ENCODE results near the gene RECK. TPM values are rescaled to one million over a fixed set of nuclear protein-coding genes. Genes with fewer than 3 reads are reported as not detected.
"Not testable (repeated sequence)": the region's sequence is repeated elsewhere in the genome, so short reads cannot be mapped to it uniquely, and the experiment has no call there.

The RECK gene
- total RNA-seq, 1 donor from 2014 or later, result 5.7 TPM

DNA sequence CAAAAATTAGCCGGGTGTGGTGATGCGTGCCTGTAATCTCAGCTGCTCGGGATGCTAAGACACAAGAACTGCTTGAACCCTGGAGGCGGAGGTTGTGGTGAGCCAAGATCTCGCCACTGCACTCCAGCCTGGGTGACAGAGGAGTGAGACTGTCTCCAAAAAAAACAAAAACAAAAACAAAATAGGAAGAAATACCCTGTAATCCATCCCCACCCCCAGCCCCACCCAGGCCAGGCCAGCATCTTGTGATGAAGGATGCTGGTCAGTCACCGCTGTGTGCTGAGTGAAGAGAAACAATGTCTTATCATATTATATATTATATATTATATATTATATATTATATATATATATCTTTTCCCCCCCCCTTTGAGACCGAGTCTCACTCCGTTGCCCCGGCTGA, 117.0 kb downstream of the RECK start:
- TF ChIP-seq, protein P1, sequence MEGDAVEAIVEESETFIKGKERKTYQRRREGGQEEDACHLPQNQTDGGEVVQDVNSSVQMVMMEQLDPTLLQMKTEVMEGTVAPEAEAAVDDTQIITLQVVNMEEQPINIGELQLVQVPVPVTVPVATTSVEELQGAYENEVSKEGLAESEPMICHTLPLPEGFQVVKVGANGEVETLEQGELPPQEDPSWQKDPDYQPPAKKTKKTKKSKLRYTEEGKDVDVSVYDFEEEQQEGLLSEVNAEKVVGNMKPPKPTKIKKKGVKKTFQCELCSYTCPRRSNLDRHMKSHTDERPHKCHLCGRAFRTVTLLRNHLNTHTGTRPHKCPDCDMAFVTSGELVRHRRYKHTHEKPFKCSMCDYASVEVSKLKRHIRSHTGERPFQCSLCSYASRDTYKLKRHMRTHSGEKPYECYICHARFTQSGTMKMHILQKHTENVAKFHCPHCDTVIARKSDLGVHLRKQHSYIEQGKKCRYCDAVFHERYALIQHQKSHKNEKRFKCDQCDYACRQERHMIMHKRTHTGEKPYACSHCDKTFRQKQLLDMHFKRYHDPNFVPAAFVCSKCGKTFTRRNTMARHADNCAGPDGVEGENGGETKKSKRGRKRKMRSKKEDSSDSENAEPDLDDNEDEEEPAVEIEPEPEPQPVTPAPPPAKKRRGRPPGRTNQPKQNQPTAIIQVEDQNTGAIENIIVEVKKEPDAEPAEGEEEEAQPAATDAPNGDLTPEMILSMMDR (conservative IDR thresholded peaks at IDR 0.05; ENCODE audit: low read depth, low read length), result no peak
- no peak for DNase-seq (ENCODE audit: low read depth)
- no peak overlapping the region for H3K4me3 ChIP-seq (ENCODE audit: low read depth, low read length)

DNA sequence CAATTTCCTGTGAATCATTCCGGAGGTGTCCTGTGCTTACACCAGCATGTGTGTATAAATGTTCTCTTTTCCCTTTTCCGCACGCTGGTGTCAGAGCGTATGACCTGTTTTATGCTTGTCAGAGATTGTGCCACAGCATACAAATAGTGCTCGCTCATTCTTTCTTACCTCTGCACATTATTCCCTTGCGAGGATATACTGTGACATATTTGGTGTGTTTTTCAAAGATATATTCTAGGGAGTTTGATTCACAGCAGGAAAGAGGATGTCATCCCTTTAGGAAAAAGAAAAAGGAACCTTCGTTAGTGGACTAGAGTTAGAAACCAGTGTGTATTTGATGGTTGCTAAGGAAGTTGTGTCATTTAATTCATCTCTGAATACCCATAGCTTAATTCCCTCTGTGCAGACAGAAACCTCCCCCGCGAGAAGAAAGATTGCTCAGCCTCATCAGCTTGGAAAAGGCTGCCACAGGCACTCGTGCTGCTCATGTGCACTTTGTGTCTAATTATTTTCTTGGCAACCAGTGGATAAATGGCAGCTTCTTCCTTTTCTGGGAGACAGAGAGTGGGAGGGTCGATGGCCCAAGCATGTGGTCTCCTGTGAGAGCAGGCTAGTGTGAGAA, 117.7 kb downstream of the RECK start:
- TF ChIP-seq, protein P1 (conservative IDR thresholded peaks at IDR 0.05; ENCODE audit: low read depth, low read length), result no peak
- peak; percentile 40 for DNase-seq (ENCODE audit: low read depth)
- H3K4me3 ChIP-seq (ENCODE audit: low read depth, low read length), result no peak overlapping the region

DNA sequence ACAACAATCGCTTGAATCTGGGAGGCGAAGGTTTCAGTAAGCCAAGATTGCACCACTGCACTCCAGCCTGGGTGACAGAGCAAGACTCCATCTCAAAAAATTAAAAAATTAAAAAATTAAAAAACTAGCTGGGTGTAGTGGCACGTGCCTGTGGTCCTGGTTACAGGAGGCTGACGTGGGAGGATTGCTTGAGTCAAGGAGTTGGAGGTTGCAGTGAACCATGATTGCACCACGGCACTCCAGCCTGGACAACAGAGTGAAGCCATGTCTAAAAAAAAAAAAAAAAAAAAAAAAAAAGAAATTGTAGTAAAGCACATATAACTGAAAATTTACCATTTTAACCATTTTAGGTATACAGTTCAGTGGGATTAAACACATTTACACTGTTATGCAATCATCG, 119.4 kb downstream of the RECK start:
- TF ChIP-seq, protein P1 (conservative IDR thresholded peaks at IDR 0.05; ENCODE audit: low read depth, low read length), result no peak
- H3K4me3 ChIP-seq (ENCODE audit: low read depth, low read length), result no peak overlapping the region
- no peak for DNase-seq (ENCODE audit: low read depth)

DNA sequence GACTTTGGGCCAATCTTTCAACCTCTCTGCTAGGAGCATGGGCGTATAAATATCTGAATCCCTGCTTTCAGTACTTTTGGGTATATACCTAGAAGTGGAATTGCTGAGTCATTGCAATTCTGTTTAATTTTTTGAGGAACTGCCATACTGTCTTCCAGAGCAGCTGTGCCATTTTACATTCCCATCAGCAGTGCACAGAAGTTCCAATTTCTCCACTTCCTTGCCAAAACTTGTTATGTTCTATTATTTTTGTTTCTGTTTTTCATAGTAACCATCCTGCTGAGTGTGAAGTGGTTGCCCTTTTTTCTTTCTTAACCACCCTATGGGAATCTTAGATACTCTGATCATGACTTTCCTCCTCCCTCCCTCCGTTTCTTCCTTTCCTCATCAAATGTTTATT, 121.4 kb downstream of the RECK start:
- no peak for DNase-seq (ENCODE audit: low read depth)
- TF ChIP-seq, protein P1 (conservative IDR thresholded peaks at IDR 0.05; ENCODE audit: low read depth, low read length), result no peak
- H3K4me3 ChIP-seq (ENCODE audit: low read depth, low read length), result no peak overlapping the region

DNA sequence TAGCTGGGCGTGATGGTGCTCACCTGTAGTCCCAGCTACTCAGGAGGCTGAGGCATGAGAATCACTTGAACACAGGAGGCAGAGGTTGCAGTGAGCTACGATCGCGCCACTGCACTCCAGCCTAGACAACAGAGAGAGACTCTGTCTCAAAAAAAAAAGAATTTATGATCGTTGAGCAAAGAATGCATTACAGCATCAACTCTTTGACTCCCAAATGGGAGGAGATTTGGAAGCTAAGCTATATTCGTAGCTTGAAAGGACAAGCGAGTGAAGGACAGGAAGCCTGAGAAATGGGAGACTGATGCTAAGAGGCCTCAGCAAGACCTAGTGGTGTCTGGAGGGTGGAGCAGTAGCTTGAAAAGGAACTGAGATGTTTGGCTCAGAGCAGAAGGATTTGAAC, 122.2 kb downstream of the RECK start:
- H3K4me3 ChIP-seq (ENCODE audit: low read depth, low read length), result no peak overlapping the region
- TF ChIP-seq, protein P1 (conservative IDR thresholded peaks at IDR 0.05; ENCODE audit: low read depth, low read length), result no peak
- DNase-seq (ENCODE audit: low read depth), result no peak

DNA sequence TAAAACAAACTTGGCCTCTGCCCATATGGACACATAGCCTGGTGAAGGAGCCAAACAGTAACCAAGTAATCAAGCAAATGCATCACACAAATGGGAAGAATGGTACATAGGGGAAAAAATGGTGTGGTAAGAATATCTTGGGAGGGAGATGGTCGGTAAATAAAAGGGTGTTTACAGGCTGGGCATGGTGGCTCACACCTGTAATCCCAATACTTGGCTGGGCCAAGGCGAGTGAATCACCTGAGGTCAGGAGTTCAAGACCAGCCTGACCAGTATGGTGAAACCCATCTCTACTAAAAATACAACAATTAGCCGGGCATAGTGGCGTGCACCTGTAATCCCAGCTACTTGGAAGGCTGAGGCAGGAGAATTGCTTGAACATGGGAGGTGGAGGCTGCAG, 122.8 kb downstream of the RECK start:
- not testable (repeated sequence) for DNase-seq (ENCODE audit: low read depth); H3K4me3 ChIP-seq (ENCODE audit: low read depth, low read length)

DNA sequence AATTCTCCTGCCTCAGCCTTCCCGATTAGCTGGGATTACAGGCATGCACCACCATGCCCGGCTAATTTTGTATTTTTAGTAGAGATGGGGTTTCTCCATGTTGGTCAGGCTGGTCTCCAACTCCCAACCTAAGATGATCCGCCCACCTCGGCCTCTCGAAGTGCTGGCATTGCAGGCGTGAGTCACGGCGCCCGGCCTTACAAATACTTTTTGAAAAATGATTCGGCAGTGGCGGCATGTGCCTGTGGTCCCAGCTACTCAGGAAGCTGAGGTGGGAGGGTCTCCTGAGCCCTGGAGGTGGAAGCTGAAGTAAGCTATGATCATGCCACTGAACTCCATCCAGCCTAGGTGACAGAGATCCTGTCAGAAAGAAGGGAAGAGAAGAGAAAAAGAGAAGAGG, 123.4 kb downstream of the RECK start:
- DNase-seq (ENCODE audit: low read depth); H3K4me3 ChIP-seq (ENCODE audit: low read depth, low read length): not testable (repeated sequence)

DNA sequence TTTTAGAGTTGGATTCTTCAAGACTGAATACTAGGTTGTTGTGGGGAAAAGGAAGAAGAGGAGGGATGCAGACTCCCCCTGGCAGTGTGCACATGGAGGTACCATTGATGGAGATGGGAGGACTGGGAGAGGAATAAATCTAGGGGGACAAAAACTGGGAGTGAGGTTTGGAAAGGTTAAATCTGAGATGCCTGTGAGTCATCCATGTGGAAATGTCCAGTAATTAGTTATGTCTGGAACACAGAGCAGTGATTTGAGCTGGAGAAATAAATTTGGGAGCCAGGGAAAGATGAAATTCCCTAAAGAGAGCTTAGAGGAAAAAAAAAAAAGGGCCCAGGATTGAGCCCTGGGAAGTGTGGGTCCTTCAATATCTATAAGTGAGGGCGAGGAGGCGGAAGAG, 124.5 kb downstream of the RECK start:
- DNase-seq (ENCODE audit: low read depth), result no peak
- no peak overlapping the region for H3K4me3 ChIP-seq (ENCODE audit: low read depth, low read length)
- TF ChIP-seq, protein P1 (conservative IDR thresholded peaks at IDR 0.05; ENCODE audit: low read depth, low read length), result no peak

All from epithelial cell of proximal tubule (primary cell).